Suppressor macrophage treated with lipopolysaccharide for 4 hours (primary cell): ENCODE results near the gene CDH1.

Experiments used
- DNase-seq: peaks from one replicate; pipeline ENCODE4 v3.0.0-alpha.2; 2020

Gene CDH1

GRCh38 chr16:68732042-68732680 lies 4.9 kb upstream of the CDH1 start:
- DNase-seq, result no peak

GRCh38 chr16:68732741-68733399 lies 4.2 kb upstream of the CDH1 start:
- DNase-seq, result no peak

- DNase-seq, result no peak
Measured at GRCh38 chr16:68733570-68733969, 3.5 kb upstream of the CDH1 start.

- DNase-seq, result no peak
Measured at GRCh38 chr16:68734782-68735181, 2.3 kb upstream of the CDH1 start.

- no peak for DNase-seq
Measured at GRCh38 chr16:68736561-68736960, 531 bp upstream of the CDH1 start.

- DNase-seq, result no peak
Measured at GRCh38 chr16:68737730-68738629, 888 bp downstream of the CDH1 start.

GRCh38 chr16:68739964-68740627 lies 3.0 kb downstream of the CDH1 start:
- DNase-seq, result peak; percentile 49

- DNase-seq, result no peak
Measured at GRCh38 chr16:68740628-68741346, 3.7 kb downstream of the CDH1 start.

GRCh38 chr16:68743664-68744063 lies 6.6 kb downstream of the CDH1 start:
- no peak for DNase-seq

- DNase-seq, result no peak
Measured at GRCh38 chr16:68744744-68745280, 7.7 kb downstream of the CDH1 start.

- DNase-seq, result no peak
Measured at GRCh38 chr16:68746951-68747350, 9.9 kb downstream of the CDH1 start.

- no peak for DNase-seq
Measured at GRCh38 chr16:68749432-68749831, 12.3 kb downstream of the CDH1 start.

GRCh38 chr16:68750193-68750695 lies 13.2 kb downstream of the CDH1 start:
- DNase-seq, result no peak

- DNase-seq, result no peak
Measured at GRCh38 chr16:68751160-68751559, 14.1 kb downstream of the CDH1 start.

- no peak for DNase-seq
Measured at GRCh38 chr16:68752602-68753001, 15.5 kb downstream of the CDH1 start.

GRCh38 chr16:68754084-68754792 lies 17.1 kb downstream of the CDH1 start:
- DNase-seq, result no peak

- DNase-seq, result no peak
Measured at GRCh38 chr16:68756239-68756915, 19.3 kb downstream of the CDH1 start.

- no peak for DNase-seq
Measured at GRCh38 chr16:68757625-68757935, 20.5 kb downstream of the CDH1 start.

GRCh38 chr16:68759062-68759461 lies 22.0 kb downstream of the CDH1 start:
- DNase-seq, result no peak

- peak; percentile 47 for DNase-seq
Measured at GRCh38 chr16:68760671-68761275, 23.7 kb downstream of the CDH1 start.
